Activated CD4-positive, alpha-beta memory T cell treated with anti-CD3 and anti-CD28 coated beads for 36 hours (primary cell): ENCODE results near the gene LRRN3. TPM values are rescaled to one million over a fixed set of nuclear protein-coding genes. Genes with fewer than 3 reads are reported as not detected.

ENCODE experiments used
- CTCF ChIA-PET: fragments of 350-600 bp; sonication (Branson Sonifier 250); formaldehyde crosslinking; loops from one replicate; lab custom pipeline; 2021; ENCODE audit warnings: antibody characterized with exemption, inconsistent platforms; lab: Charles Lee
- POLR2A ChIA-PET: fragments of 350-600 bp; sonication (Branson Sonifier 250); formaldehyde crosslinking; loops from one replicate; lab custom pipeline; 2021; ENCODE audit warnings: antibody characterized with exemption; lab: Charles Lee
- DNase-seq: peaks from one replicate; pipeline ENCODE4 v3.0.0-alpha.2; 2020
- H3K27ac Mint-ChIP-seq: one replicate; pipeline ENCODE4 v1.8.0; 2021; ENCODE audit warnings: mixed read lengths
- H3K27me3 Mint-ChIP-seq: one replicate; pipeline ENCODE4 v1.8.0; 2021; ENCODE audit warnings: mixed read lengths
- H3K36me3 Mint-ChIP-seq: one replicate; pipeline ENCODE4 v1.8.0; 2021; ENCODE audit warnings: mixed read lengths
- H3K4me1 Mint-ChIP-seq: one replicate; pipeline ENCODE4 v1.8.0; 2021; ENCODE audit warnings: low read depth, mixed read lengths
- H3K4me3 Mint-ChIP-seq: one replicate; pipeline ENCODE4 v1.8.0; 2021; ENCODE audit warnings: mild to moderate bottlenecking, mixed read lengths
- H3K9me3 Mint-ChIP-seq: one replicate; pipeline ENCODE4 v1.8.0; 2021; ENCODE audit warnings: mixed read lengths
- intact Hi-C: fragments of 100-400 bp; cut with micrococcal nuclease; formaldehyde crosslinking; loops from one replicate; pipeline ENCODE4 v1.15.1; 2023
- total RNA-seq, 2 experiments: library from RNA; stranded (reverse); gene quantifications; one replicate each; pipeline ENCODE4 v1.2.3, GENCODE V29; 2021

LRRN3 gene
- total RNA-seq, 2 experiments from 2014 or later, result 4.0 to 4.4 TPM

- peak overlapping the region; percentile 7 for H3K4me3 Mint-ChIP-seq
- DNase-seq, result no peak
- peaks cover 8% of the 10 kb centered on the region for H3K9me3 Mint-ChIP-seq
- H3K27me3 Mint-ChIP-seq, result no peaks in the 10 kb centered on the region
- H3K27ac Mint-ChIP-seq, result peak overlapping the region; percentile 90
- POLR2A ChIA-PET, result interaction anchor here (0.8 to 2.3 kb wide), 3 partner anchors 53 to 69 kb away, joined by 3 to 16 read pairs (median 3); no protein-coding TSS in a partner anchor
- peaks cover 5% of the 10 kb centered on the region for H3K36me3 Mint-ChIP-seq
- CTCF ChIA-PET, result interaction anchor here (0.6 to 2.3 kb wide), 3 partner anchors 11 to 249 kb away, joined by 3 to 13 read pairs (median 3); no protein-coding TSS in a partner anchor
- intact Hi-C loops, result loop anchor here (5.0 kb wide), 1 partner anchor 164 kb away; no protein-coding TSS in a partner anchor
- H3K4me1 Mint-ChIP-seq, result peaks cover 66% of the 10 kb centered on the region
Measured at GRCh38 chr7:111081546-111082267, 9.2 kb upstream of the LRRN3 start.

DNA sequence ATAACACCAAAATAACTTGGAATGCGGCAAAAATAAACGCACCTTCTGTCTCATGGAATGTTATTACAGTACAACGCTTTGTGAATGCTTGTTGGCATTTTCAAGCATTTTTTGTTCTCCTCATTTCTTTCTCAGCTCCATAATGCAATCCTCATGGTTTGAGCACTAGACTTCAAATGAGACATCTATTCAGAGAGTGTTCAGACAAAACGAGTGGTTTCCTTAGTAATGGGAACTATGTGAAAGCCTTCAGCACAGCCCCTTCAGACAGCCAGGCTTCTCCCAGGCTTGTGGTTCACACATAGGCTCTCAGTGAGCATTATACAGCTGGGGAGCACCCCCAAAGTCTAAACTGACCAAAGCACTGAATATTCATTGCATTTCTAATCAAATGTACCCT is 8.6 kb upstream of the LRRN3 start:
- no peak for DNase-seq
- peaks cover 5% of the 10 kb centered on the region for H3K36me3 Mint-ChIP-seq
- H3K27ac Mint-ChIP-seq, result peak overlapping the region; percentile 90
- H3K4me1 Mint-ChIP-seq, result peaks cover 64% of the 10 kb centered on the region
- peaks cover 8% of the 10 kb centered on the region for H3K9me3 Mint-ChIP-seq
- ChIA-PET POLR2A (interaction anchor here (0.8 to 2.3 kb wide), 8 partner anchors 8 to 70 kb away, joined by 3 to 16 read pairs (median 4); no protein-coding TSS in a partner anchor), CTCF (interaction anchor here (0.6 to 2.3 kb wide), 2 partner anchors 10 to 249 kb away, joined by 3 to 13 read pairs; no protein-coding TSS in a partner anchor)
- H3K4me3 Mint-ChIP-seq, result peak overlapping the region; percentile 29
- H3K27me3 Mint-ChIP-seq, result no peaks in the 10 kb centered on the region
- intact Hi-C loops, result loop anchor here (5.0 kb wide), 1 partner anchor 165 kb away; no protein-coding TSS in a partner anchor

- peak; percentile 60 for DNase-seq
- ChIA-PET CTCF (interaction anchor here (0.8 to 2.3 kb wide), 6 partner anchors 9 to 71 kb away, joined by 3 to 13 read pairs (median 5); no protein-coding TSS in a partner anchor), POLR2A (interaction anchor here (1.0 to 2.3 kb wide), 7 partner anchors 9 to 72 kb away, joined by 3 to 16 read pairs (median 6); no protein-coding TSS in a partner anchor)
- H3K27me3 Mint-ChIP-seq, result no peaks in the 10 kb centered on the region
- peaks cover 8% of the 10 kb centered on the region for H3K9me3 Mint-ChIP-seq
- intact Hi-C loops, result loop anchor here (1.0 to 5.0 kb wide), 6 partner anchors 9 to 166 kb away; no protein-coding TSS in a partner anchor
- H3K27ac Mint-ChIP-seq, result peak overlapping the region; percentile 90
- H3K36me3 Mint-ChIP-seq, result peaks cover 5% of the 10 kb centered on the region
- H3K4me1 Mint-ChIP-seq, result peaks cover 70% of the 10 kb centered on the region
- peak overlapping the region; percentile 13 for H3K4me3 Mint-ChIP-seq
Measured at GRCh38 chr7:111083413-111083812, 7.5 kb upstream of the LRRN3 start.

DNA sequence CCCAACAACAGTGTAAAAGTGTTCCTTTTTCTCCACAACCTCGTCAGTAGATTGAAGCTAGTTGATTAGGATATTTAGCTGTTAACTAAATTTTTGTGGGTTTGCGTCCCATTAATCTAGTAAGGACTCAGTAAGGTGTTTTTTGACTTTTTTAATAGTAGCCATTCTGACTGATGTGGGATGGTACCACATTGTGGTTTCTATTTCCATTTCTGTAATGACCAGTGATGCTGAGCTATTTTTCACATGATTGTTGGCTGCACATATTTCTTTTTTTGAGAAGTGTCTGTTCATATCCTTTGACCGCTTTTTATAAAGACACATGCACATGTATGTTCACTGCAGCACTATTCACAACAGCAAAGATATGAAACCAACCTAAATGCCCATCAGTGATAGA is 5.6 kb upstream of the LRRN3 start:
- peaks cover 5% of the 10 kb centered on the region for H3K36me3 Mint-ChIP-seq
- no peaks in the 10 kb centered on the region for H3K27me3 Mint-ChIP-seq
- H3K27ac Mint-ChIP-seq, result peak overlapping the region; percentile 46
- DNase-seq, result no peak
- intact Hi-C loops, result no loop called here
- peaks cover 79% of the 10 kb centered on the region for H3K4me1 Mint-ChIP-seq
- ChIA-PET POLR2A (interaction anchor here (1.2 kb wide), 1 partner anchor 11 kb away, joined by 3 read pairs; no protein-coding TSS in a partner anchor), CTCF (no interaction called here)
- peaks cover 8% of the 10 kb centered on the region for H3K9me3 Mint-ChIP-seq
- no peak overlapping the region for H3K4me3 Mint-ChIP-seq

- H3K4me1 Mint-ChIP-seq, result peaks cover 73% of the 10 kb centered on the region
- intact Hi-C loops, result no loop called here
- peaks cover 5% of the 10 kb centered on the region for H3K36me3 Mint-ChIP-seq
- no peak for DNase-seq
- no peaks in the 10 kb centered on the region for H3K27me3 Mint-ChIP-seq
- ChIA-PET CTCF (interaction anchor here (1.5 kb wide), 1 partner anchor 12 kb away, joined by 5 read pairs; no protein-coding TSS in a partner anchor), POLR2A (interaction anchor here (1.0 to 1.4 kb wide), 4 partner anchors 10 to 74 kb away, joined by 3 to 9 read pairs (median 4); no protein-coding TSS in a partner anchor)
- H3K4me3 Mint-ChIP-seq, result peak overlapping the region; percentile 46
- H3K27ac Mint-ChIP-seq, result peak overlapping the region; percentile 87
- H3K9me3 Mint-ChIP-seq, result peaks cover 8% of the 10 kb centered on the region
Measured at GRCh38 chr7:111086532-111086931, 4.4 kb upstream of the LRRN3 start.

- no peak overlapping the region for H3K27ac Mint-ChIP-seq
- H3K4me3 Mint-ChIP-seq, result no peak overlapping the region
- no peaks in the 10 kb centered on the region for H3K27me3 Mint-ChIP-seq
- CTCF ChIA-PET, result no interaction called here
- POLR2A ChIA-PET, result no interaction called here
- H3K4me1 Mint-ChIP-seq, result peaks cover 72% of the 10 kb centered on the region
- peaks cover 5% of the 10 kb centered on the region for H3K36me3 Mint-ChIP-seq
- no peak for DNase-seq
- intact Hi-C loops, result loop anchor here (2.0 kb wide), 1 partner anchor 398 kb away; no protein-coding TSS in a partner anchor
- H3K9me3 Mint-ChIP-seq, result peaks cover 8% of the 10 kb centered on the region
Measured at GRCh38 chr7:111088328-111088727, 2.6 kb upstream of the LRRN3 start.

DNA sequence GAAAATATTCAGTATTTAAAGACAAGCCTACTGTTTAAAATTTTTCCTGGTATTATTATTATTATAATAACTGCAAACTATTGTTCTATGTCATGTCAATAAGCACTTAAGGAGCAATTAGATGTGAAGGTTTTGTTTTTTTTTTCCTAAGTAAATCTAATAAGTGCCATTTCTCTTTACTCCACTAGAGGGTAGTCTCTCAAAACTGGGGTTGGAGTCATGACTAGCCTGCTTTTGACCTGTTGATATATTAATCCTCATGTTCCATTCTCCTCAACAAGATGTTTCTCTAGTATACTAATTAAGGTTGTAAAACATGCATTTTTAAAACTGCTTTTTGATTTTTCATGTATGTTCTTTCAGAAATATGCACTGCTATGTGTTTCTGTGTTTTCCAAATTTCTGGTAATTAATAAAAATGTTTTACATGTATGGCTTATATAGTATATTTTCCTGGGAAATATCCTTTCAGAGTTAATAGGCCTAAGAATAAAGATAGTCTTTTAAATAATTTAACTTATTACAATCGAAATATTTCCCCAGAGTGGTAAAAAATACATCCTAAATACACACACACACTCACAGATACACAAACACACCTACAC is 1.0 kb upstream of the LRRN3 start:
- Mint-ChIP-seq H3K9me3 (peaks cover 8% of the 10 kb centered on the region), H3K4me3 (no peak overlapping the region), H3K27ac (no peak overlapping the region), H3K36me3 (peaks cover 5% of the 10 kb centered on the region), H3K27me3 (no peaks in the 10 kb centered on the region), H3K4me1 (peaks cover 71% of the 10 kb centered on the region)
- POLR2A ChIA-PET, result no interaction called here
- no peak for DNase-seq
- intact Hi-C loops, result loop anchor here (2.0 to 10.0 kb wide), 5 partner anchors 288 to 1365 kb away; partner anchors contain the start of genes IFRD1 and IMMP2L
- CTCF ChIA-PET, result interaction anchor here (0.7 kb wide), 3 partner anchors 61 to 1634 kb away, joined by 3 to 4 read pairs (median 3); no protein-coding TSS in a partner anchor

GRCh38 chr7:111091593-111092358 is 849 bp downstream of the LRRN3 start:
- peaks cover 59% of the 10 kb centered on the region for H3K4me1 Mint-ChIP-seq

GRCh38 chr7:111092406-111093236 is 1.7 kb downstream of the LRRN3 start:
- H3K36me3 Mint-ChIP-seq, result peaks cover 2% of the 10 kb centered on the region

More at GRCh38 chr7:111091593-111092358, 849 bp downstream of the LRRN3 start:
- Mint-ChIP-seq H3K4me3 (peak overlapping the region; percentile 76), H3K9me3 (no peaks in the 10 kb centered on the region), H3K27me3 (no peaks in the 10 kb centered on the region), H3K36me3 (peaks cover 2% of the 10 kb centered on the region), H3K27ac (peak overlapping the region; percentile 83)
- intact Hi-C loops, result loop anchor here (2.0 to 10.0 kb wide), 4 partner anchors 289 to 1363 kb away; partner anchors contain the start of genes IFRD1 and IMMP2L
- ChIA-PET POLR2A (interaction anchor here (0.8 to 1.8 kb wide), 3 partner anchors 8 to 47 kb away, joined by 3 to 6 read pairs (median 3); no protein-coding TSS in a partner anchor), CTCF (interaction anchor here (0.6 to 2.3 kb wide), 4 partner anchors 9 to 1317 kb away, joined by 3 to 13 read pairs (median 4); no protein-coding TSS in a partner anchor)
- no peak for DNase-seq

DNA sequence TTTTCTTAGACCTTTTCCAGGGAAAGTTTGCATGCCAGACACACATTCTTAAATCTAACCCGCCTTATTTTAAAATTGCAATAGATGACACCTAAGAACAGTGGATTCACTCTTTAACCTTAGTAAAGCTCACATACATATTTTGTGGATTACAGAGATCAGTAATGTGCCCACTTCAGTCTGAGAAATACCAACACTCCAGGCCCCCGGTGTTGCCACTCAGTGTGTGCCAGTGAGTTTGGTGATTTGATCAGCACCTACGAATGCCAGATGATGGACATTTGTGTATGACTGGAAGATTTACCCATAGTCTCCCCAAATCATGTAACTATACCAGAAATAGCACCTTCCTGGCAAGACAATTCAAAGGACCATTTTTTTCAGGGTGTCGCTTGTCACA is 2.6 kb downstream of the LRRN3 start:
- Mint-ChIP-seq H3K4me1 (peaks cover 57% of the 10 kb centered on the region), H3K9me3 (no peaks in the 10 kb centered on the region), H3K27ac (peak overlapping the region; percentile 83), H3K4me3 (peak overlapping the region; percentile 76), H3K27me3 (no peaks in the 10 kb centered on the region), H3K36me3 (peaks cover 2% of the 10 kb centered on the region)
- POLR2A ChIA-PET, result interaction anchor here (1.2 to 1.8 kb wide), 2 partner anchors 10 to 66 kb away, joined by 3 to 6 read pairs; no protein-coding TSS in a partner anchor
- DNase-seq, result no peak
- intact Hi-C loops, result loop anchor here (5.0 to 10.0 kb wide), 3 partner anchors 291 to 1361 kb away; partner anchors contain the start of genes IFRD1 and IMMP2L
- CTCF ChIA-PET, result interaction anchor here (1.4 to 2.3 kb wide), 2 partner anchors 11 to 18 kb away, joined by 6 to 13 read pairs; no protein-coding TSS in a partner anchor

More at GRCh38 chr7:111092406-111093236, 1.7 kb downstream of the LRRN3 start:
- H3K27ac Mint-ChIP-seq, result peak overlapping the region; percentile 83
- no peaks in the 10 kb centered on the region for H3K9me3 Mint-ChIP-seq
- H3K4me1 Mint-ChIP-seq, result peaks cover 57% of the 10 kb centered on the region
- ChIA-PET POLR2A (interaction anchor here (0.8 to 1.8 kb wide), 4 partner anchors 9 to 65 kb away, joined by 3 to 6 read pairs (median 3); no protein-coding TSS in a partner anchor), CTCF (interaction anchor here (0.6 to 2.3 kb wide), 5 partner anchors 10 to 1316 kb away, joined by 3 to 13 read pairs (median 3); no protein-coding TSS in a partner anchor)
- H3K4me3 Mint-ChIP-seq, result peak overlapping the region; percentile 76
- no peak for DNase-seq
- H3K27me3 Mint-ChIP-seq, result no peaks in the 10 kb centered on the region
- intact Hi-C loops, result loop anchor here (5.0 to 10.0 kb wide), 3 partner anchors 290 to 1362 kb away; partner anchors contain the start of genes IFRD1 and IMMP2L
